Body of pancreas (tissue), 4 donors: ENCODE results near the gene CTF1.
A peak's percentile ranks its signal among the peaks of the same experiment; 100 is the strongest.

Experiments
- CTCF ChIP-seq, 7 experiments: fragments of 450-650 bp in 4 of 7; fragments of 200-600 bp in 3 of 7; sonication (generic) in 3 of 7; IDR thresholded peaks; one replicate each; pipeline ENCODE4 v1.5.1; 2016 to 2019; ENCODE audit warnings: antibody characterized with exemption in 7 of 7
- POLR2A ChIP-seq, 3 donors: fragments of 450-650 bp; IDR thresholded peaks; one replicate each; pipeline ENCODE4 v1.6.1; 2016; ENCODE audit warnings: antibody characterized with exemption in 3 of 3, mild to moderate bottlenecking in 2 of 3

GRCh38 chr16:30941600-30942425 lies 45.4 kb downstream of the CTF1 start:
- TF ChIP-seq POLR2A (IDR thresholded peaks at IDR 0.05) (no peak), CTCF (IDR thresholded peaks at IDR 0.05) (peak; percentile 72 to 92 (median 88))
